Mucosa of stomach (tissue), 1 donor: ENCODE measurements around the gene MMP2.

Source experiments
- H3K27me3 ChIP-seq: one replicate; pipeline ENCODE4 v1.7.0; 2013; ENCODE audit warnings: mild to moderate bottlenecking, low read length; ENCODE audit not compliant: control insufficient read depth, insufficient read depth
- H3K36me3 ChIP-seq: one replicate; pipeline ENCODE4 v1.7.0; 2013; ENCODE audit warnings: low read length; ENCODE audit not compliant: control insufficient read depth, insufficient read depth
- H3K4me1 ChIP-seq: one replicate; pipeline ENCODE4 v1.7.0; 2013; ENCODE audit warnings: mild to moderate bottlenecking, low read length; ENCODE audit not compliant: control insufficient read depth, insufficient read depth
- H3K4me3 ChIP-seq: one replicate; pipeline ENCODE4 v1.7.0; 2013; ENCODE audit warnings: low read length
- H3K9ac ChIP-seq: one replicate; pipeline ENCODE4 v1.7.0; 2013; ENCODE audit warnings: mild to moderate bottlenecking, low read length, moderate library complexity
- H3K9me3 ChIP-seq: one replicate; pipeline ENCODE4 v1.7.0; 2013; ENCODE audit warnings: mild to moderate bottlenecking, low read length, moderate library complexity; ENCODE audit not compliant: control insufficient read depth
- donor health status: Pancreatic carcinoma.

The MMP2 gene

GRCh38 chr16:55478827-55479429, at the start of gene MMP2:
Gene MMP2 (plus strand): TSS chr16:55479198. CDS start chr16:55479480, 282 bp downstream.
- Histone ChIP-seq H3K9me3 (no peaks in the 10 kb centered on the region), H3K27me3 (peaks cover 19% of the 10 kb centered on the region), H3K4me1 (no peaks in the 10 kb centered on the region), H3K9ac (peak within 1 kb of the TSS; percentile 35), H3K4me3 (no peak within 1 kb of the TSS), H3K36me3 (no peaks in the 10 kb centered on the region)

- H3K27me3 ChIP-seq = peaks cover 4% of the 10 kb centered on the region
- H3K9ac ChIP-seq = no peak overlapping the region
- no peaks in the 10 kb centered on the region for H3K4me1 ChIP-seq
- H3K9me3 ChIP-seq = no peaks in the 10 kb centered on the region
- no peaks in the 10 kb centered on the region for H3K36me3 ChIP-seq
- H3K4me3 ChIP-seq = no peak overlapping the region
Observed at GRCh38 chr16:55433030-55433429, 46.0 kb upstream of the MMP2 start.

GRCh38 chr16:55433535-55433934, 45.5 kb upstream of the MMP2 start:
- peaks cover 4% of the 10 kb centered on the region for H3K27me3 ChIP-seq
- H3K36me3 ChIP-seq = no peaks in the 10 kb centered on the region
- no peak overlapping the region for H3K4me3 ChIP-seq
- H3K9ac ChIP-seq = no peak overlapping the region
- H3K4me1 ChIP-seq = no peaks in the 10 kb centered on the region
- no peaks in the 10 kb centered on the region for H3K9me3 ChIP-seq

GRCh38 chr16:55434000-55434399, 45.0 kb upstream of the MMP2 start:
- Histone ChIP-seq H3K36me3 (no peaks in the 10 kb centered on the region), H3K9me3 (no peaks in the 10 kb centered on the region), H3K4me3 (no peak overlapping the region), H3K27me3 (peaks cover 4% of the 10 kb centered on the region), H3K9ac (no peak overlapping the region), H3K4me1 (no peaks in the 10 kb centered on the region)

GRCh38 chr16:55435387-55435786, 43.6 kb upstream of the MMP2 start:
- Histone ChIP-seq H3K9ac (no peak overlapping the region), H3K27me3 (peaks cover 4% of the 10 kb centered on the region), H3K4me3 (no peak overlapping the region), H3K9me3 (no peaks in the 10 kb centered on the region), H3K4me1 (no peaks in the 10 kb centered on the region), H3K36me3 (no peaks in the 10 kb centered on the region)

GRCh38 chr16:55436587-55436986, 42.4 kb upstream of the MMP2 start:
- Histone ChIP-seq H3K4me3 (no peak overlapping the region), H3K27me3 (peaks cover 4% of the 10 kb centered on the region), H3K36me3 (no peaks in the 10 kb centered on the region), H3K9me3 (no peaks in the 10 kb centered on the region), H3K9ac (no peak overlapping the region), H3K4me1 (no peaks in the 10 kb centered on the region)

GRCh38 chr16:55437625-55438024, 41.4 kb upstream of the MMP2 start:
- Histone ChIP-seq H3K9ac (no peak overlapping the region), H3K4me1 (no peaks in the 10 kb centered on the region), H3K27me3 (peaks cover 4% of the 10 kb centered on the region), H3K4me3 (no peak overlapping the region), H3K9me3 (no peaks in the 10 kb centered on the region), H3K36me3 (no peaks in the 10 kb centered on the region)

- Histone ChIP-seq H3K9ac (no peak overlapping the region), H3K27me3 (peaks cover 4% of the 10 kb centered on the region), H3K4me1 (no peaks in the 10 kb centered on the region), H3K4me3 (no peak overlapping the region), H3K36me3 (no peaks in the 10 kb centered on the region), H3K9me3 (no peaks in the 10 kb centered on the region)
Observed at GRCh38 chr16:55438281-55438680, 40.7 kb upstream of the MMP2 start.

- H3K4me3 ChIP-seq = no peak overlapping the region
- H3K4me1 ChIP-seq = no peaks in the 10 kb centered on the region
- no peaks in the 10 kb centered on the region for H3K9me3 ChIP-seq
- peaks cover 4% of the 10 kb centered on the region for H3K27me3 ChIP-seq
- H3K9ac ChIP-seq = no peak overlapping the region
- H3K36me3 ChIP-seq = no peaks in the 10 kb centered on the region
Observed at GRCh38 chr16:55439101-55439690, 39.8 kb upstream of the MMP2 start.

GRCh38 chr16:55443434-55444346, 35.3 kb upstream of the MMP2 start:
- Histone ChIP-seq H3K4me1 (no peaks in the 10 kb centered on the region), H3K36me3 (no peaks in the 10 kb centered on the region), H3K9ac (no peak overlapping the region), H3K4me3 (no peak overlapping the region), H3K27me3 (no peaks in the 10 kb centered on the region), H3K9me3 (no peaks in the 10 kb centered on the region)

GRCh38 chr16:55444754-55445485, 34.1 kb upstream of the MMP2 start:
- no peak overlapping the region for H3K4me3 ChIP-seq
- H3K27me3 ChIP-seq = no peaks in the 10 kb centered on the region
- no peaks in the 10 kb centered on the region for H3K9me3 ChIP-seq
- H3K36me3 ChIP-seq = no peaks in the 10 kb centered on the region
- no peak overlapping the region for H3K9ac ChIP-seq
- no peaks in the 10 kb centered on the region for H3K4me1 ChIP-seq

GRCh38 chr16:55447231-55447630, 31.8 kb upstream of the MMP2 start:
- Histone ChIP-seq H3K36me3 (no peaks in the 10 kb centered on the region), H3K9ac (no peak overlapping the region), H3K27me3 (no peaks in the 10 kb centered on the region), H3K4me3 (no peak overlapping the region), H3K9me3 (no peaks in the 10 kb centered on the region), H3K4me1 (no peaks in the 10 kb centered on the region)
